ENCODE data around the gene ZNF622. TPM values are rescaled to one million over a fixed set of nuclear protein-coding genes. Genes with fewer than 3 reads are reported as not detected.
"Not testable (repeated sequence)": the region's sequence is repeated elsewhere in the genome, so short reads cannot be mapped to it uniquely, and the experiment has no call there.

ZNF622 gene
- polyA plus RNA-seq, 3 donors = 24.9 to 26.2 (median 25.5) TPM

DNA sequence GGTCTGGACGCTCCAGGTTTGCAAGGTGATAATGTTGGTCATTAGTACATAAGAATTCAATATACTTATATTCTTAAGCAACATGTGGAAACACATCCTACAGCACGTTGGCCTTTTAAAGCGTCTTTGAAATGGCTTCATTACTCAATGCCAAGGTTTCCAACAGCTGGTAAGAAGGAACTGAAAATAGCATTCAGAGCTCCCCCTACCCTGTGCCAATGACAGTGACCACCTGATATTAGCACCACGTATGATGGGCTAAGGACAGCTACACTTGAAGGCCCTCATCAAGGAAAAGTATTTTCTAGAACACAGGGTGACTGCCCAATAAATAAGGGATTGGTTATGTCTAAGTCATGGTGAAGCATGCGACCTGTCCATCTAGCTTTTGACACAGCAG is 9.9 kb downstream of the ZNF622 start:
- DNase-seq (ENCODE audit: extremely low read depth in 1 of 11, low read depth in 9 of 11, low spot score in 4 of 11) = no peak

DNA sequence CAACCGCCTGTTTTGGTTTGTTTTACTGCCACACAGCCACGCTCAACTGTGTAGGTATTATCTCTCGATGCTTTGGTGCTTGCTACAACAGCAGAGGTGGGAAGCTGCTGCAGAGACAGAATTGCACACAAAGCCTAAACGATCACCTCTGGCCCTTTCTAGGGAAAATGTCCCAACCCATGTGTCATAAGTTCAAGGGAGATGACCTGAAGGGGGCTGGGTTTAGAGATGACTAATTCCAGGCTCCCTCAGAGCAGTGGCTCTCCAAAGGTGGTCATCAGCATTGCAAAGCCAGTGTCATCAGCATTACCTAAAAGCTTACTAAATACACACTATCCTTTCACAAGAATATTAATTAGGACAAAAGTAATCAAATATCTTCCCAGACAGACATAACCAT is 10.9 kb downstream of the ZNF622 start:
- DNase-seq (ENCODE audit: extremely low read depth in 1 of 11, low read depth in 9 of 11, low spot score in 4 of 11) = no peak

DNA sequence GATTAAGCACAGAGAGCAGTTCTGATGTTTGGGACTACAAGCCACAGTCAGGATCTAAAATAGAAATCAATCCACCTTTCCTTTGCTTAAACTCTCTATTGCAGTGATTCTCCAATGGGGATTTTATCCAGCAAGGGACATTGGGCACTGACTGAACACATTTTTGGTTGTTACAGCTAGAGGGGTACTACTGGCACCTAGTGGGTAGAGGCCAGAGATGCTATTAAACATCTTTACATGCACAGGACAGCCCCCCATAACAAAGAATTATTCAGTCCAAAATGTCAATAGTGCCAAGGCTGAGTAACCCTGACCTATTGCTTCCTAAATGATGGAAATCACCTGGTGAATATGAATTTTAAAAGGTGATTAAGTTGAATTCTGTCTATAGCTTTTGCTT is 12.0 kb downstream of the ZNF622 start:
- no peak for DNase-seq (ENCODE audit: extremely low read depth in 1 of 11, low read depth in 9 of 11, low spot score in 4 of 11)

DNA sequence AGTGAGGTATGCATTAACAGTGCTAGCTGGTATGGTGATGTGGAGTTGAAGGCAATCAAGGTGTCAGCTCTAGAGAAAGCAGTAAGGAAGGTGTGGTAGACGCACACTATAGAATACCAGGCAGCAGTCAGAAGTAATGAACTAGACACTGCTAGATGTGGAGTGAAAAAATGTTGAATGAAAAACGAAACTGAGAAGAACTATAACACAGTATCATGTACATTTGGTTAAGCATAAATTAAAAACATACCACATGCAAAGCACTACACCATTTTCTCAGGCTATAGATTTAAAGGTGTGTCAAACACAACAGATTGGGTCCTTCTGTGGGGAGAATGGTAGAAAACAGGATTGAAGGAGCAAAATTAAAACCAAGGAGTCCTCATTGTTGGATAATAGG is 15.4 kb downstream of the ZNF622 start:
- no peak for DNase-seq (ENCODE audit: extremely low read depth in 1 of 11, low read depth in 9 of 11, low spot score in 4 of 11)

DNA sequence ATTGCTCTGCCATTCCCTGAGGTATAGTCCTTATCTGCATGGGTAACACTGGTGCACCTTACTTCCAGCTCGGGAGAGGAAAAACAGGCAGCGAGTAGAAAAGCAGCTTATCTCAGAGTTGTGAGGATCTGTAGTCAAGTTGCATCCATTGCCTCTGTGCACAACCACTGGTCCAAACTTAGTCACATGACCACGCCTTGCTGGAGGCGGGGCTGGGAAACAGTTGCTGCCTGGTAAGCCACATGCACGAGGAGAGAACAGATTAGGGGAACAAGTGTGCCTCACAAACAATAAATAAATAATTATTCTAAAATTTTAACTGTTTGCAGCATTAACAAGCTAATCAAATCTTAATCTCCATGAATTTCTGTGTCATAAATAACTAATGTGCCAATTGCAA is 18.6 kb downstream of the ZNF622 start:
- DNase-seq (ENCODE audit: extremely low read depth in 1 of 11, low read depth in 9 of 11, low spot score in 4 of 11) = no peak

DNA sequence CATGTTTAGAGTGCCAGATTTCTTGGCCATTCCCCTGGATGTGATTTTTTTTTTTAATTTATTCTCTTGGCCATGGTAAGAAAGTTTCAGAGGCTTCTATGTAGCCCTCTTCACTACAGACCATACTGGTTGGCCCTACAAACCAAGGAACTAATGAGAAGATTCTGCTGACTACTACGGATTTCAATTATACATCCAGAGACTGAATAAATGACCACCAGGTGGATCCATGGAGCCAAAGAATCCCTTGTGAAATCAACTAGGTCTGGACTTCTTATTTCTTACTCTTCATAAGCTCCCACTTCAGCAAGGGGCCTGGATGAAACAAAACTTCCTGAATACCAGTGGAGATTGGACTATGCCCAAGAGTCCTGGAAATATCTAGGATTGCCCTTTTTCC is 27.6 kb downstream of the ZNF622 start:
- DNase-seq (ENCODE audit: extremely low read depth in 1 of 11, low read depth in 9 of 11, low spot score in 4 of 11) = no peak

DNA sequence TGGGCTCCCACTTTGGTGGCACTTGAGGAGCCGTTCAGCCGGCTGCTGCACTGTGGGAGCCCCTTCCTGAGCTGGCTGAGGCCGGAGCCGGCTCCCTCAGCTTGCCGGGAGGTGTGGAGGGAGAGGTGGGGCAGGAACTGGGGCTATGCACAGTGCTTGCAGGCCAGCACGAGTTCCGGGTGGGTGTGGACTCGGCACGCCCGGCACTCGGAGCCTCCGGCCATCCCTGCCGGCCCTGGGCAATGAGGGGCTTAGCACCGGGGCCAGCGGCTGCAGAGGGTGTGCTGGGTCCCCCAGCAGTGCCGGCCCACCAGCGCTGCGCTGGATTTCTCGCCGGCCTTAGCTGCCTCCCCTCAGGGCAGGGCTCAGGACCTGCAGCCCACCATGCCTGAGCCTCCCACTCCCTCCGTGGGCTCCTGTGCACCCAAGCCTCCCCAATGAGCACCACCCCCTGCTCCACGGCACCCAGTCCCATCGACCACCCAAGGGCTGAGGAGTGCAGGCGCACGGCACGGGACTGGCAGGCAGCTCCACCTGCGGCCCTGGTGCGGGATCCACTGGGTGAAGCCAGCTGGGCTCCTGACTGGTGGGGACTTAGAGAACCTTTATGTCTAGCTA is 29.4 kb downstream of the ZNF622 start:
- not testable (repeated sequence) for DNase-seq (ENCODE audit: extremely low read depth in 1 of 11, low read depth in 9 of 11, low spot score in 4 of 11)

DNA sequence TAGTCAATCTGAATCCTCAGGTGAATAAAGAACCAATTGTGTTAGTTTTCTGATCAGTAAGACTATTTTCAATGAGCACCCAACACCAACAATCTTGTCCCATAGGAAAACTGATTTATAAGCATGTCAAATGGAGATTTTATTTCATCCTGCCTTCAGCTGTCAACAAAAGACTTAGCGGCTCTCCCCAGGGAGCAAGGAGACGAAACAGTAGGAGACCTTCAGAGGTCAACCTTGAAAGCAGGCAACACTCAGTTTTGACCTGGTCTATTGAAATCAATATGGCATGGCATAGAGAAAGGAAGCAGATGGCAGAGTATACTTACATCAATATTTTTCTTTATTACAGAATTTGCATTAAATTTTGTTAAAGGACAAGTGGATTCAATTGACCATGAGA is 34.1 kb downstream of the ZNF622 start:
- DNase-seq (ENCODE audit: extremely low read depth in 1 of 11, low read depth in 9 of 11, low spot score in 4 of 11) = no peak

DNA sequence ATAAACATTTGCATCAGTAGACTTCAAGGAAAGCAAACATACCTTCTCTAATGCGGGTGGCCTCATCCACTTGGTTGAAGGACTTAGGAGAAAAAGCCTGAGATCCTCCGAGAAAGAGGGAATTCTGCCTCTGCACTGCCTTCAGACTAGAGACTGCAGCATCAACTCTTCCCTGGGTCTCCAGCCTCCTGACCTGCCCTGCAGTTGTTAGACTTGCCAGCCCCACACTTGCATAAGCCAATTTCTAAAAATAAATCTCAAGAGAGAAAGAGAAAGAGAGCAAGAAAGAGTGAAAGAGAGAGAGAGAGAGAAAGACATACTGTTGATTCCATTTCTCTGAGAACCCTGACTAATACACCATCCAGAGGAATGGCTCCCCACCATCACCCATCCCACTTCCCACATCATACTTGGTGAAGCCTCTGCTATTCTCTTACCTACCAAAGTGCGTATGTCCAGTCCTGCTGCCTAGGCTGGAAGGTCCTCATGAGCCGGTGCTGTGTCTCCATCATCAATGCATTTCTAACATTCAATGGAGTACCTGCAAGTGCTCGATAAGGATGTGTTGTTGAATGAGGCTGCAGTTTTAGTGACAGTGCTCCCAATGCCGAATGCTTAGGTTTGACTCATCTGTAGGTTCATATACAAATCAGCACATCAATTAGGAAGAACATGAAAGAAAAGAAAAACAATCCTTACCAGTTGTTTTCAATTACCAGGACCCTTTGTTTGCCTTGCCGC is 35.1 kb downstream of the ZNF622 start:
- no peak for DNase-seq (ENCODE audit: extremely low read depth in 1 of 11, low read depth in 9 of 11, low spot score in 4 of 11)

DNA sequence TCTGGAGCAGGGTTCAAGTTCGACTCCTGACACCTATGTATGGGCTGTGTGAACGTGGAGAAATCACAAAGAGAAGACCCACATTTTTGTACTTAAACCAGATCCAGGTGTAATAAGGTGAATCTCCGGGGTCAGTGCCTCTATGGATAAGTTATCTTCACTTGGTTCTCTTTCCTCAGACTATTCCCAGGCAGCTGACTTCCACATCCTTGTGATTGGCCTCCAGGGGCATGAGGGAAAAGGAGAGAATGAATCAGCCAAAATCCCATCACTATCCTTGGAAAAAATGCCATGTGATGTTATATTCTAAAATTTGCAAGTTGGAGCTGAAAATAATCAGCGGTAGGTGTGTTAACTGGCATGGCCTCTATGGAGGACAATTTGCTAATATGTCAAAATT is 37.2 kb downstream of the ZNF622 start:
- no peak for DNase-seq (ENCODE audit: extremely low read depth in 1 of 11, low read depth in 9 of 11, low spot score in 4 of 11)

DNA sequence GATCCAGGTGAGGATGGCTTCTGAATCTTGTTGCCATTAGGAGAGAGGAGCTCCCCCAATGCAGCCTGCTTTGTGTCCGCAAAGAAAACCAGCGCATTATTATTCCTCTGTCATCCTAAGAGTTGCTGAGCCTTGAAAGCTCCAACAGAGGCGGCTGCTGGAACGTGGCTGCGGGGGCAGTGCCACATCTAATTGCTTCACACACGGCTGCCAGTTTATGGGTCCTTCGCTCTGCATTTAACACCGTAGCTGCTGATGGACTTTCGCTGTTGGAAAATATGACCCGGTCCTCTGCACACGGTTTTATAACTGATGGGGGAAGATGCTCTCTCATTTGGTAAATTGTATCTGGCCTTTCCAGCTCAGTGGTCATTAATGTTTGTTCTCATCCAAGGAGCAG is 38.0 kb downstream of the ZNF622 start:
- DNase-seq (ENCODE audit: extremely low read depth in 1 of 11, low read depth in 9 of 11, low spot score in 4 of 11) = peak; percentile 27 to 78 (median 61)

DNA sequence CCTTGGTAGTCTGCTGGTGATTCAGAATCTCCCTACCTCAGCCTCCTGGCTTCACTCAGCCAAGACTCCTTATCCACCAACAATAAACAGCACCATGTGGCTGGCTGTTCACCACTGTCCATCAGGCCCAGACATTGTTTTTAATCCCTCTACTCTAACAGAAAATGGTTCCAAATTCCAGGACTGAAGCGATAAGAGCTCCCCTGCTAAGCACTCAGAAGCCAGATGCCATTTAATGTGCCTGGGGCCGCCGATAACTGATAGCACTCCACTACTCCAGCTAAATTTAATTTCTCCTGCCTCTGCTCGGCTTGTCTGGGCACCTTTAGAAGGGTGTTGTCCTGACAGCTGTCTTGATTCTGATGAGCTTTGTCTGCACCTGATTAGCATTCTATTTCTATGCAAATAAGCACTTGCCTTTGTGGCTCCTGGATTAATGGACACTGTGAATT is 47.1 kb downstream of the ZNF622 start:
- DNase-seq (ENCODE audit: extremely low read depth in 1 of 11, low read depth in 9 of 11, low spot score in 4 of 11) = no peak

DNA sequence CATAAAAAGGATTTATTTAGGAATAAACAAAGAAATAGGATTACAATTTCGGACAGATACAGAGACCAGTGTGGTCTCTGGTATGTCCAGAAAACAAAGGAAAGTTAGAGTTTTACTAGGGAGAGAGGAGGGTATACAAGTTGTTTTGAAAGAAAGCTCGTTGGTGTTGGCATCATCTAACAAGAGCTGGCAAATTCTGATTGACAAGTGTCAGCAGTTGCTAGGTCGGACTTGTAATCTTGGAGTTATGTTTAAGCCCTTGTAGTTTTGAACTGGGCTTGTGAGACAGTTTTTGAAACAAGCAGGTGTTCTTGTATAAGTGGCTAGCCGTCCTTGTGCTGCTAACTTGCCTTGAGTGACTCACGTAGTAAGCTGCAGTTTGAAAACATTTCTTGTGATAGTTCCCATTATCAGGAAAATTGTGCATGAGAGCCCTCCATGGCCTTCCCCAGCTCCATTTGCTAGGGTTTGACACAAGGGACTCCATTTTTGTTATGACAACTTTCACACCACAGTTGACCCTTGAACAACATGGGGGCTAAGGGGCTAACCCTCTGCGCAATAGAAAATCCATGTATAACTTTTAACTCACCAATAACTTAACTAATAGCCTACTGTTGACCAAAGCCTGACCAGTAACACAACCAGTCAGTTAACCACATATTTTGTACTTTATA is 48.1 kb downstream of the ZNF622 start:
- DNase-seq (ENCODE audit: extremely low read depth in 1 of 11, low read depth in 9 of 11, low spot score in 4 of 11) = no peak

DNA sequence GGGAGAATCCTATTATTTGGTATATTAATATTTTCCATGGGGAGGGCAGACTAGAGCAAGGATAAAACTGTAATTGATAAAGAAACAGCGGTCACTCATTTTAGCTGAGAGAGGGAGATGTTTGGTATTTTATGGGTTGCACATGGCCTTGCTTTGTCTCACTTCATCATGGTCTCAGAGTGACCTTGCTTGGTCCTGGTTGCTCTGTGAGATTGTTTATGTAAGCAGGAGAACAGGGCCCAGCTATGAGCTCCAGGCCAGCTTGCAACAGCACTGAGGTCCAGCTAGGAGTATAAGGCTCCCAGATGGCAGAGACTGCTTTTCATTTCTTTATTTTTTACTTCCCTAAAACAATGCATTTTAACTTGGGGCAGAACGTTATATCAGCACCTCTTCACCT is 50.7 kb downstream of the ZNF622 start:
- no peak for DNase-seq (ENCODE audit: extremely low read depth in 1 of 11, low read depth in 9 of 11, low spot score in 4 of 11)

DNA sequence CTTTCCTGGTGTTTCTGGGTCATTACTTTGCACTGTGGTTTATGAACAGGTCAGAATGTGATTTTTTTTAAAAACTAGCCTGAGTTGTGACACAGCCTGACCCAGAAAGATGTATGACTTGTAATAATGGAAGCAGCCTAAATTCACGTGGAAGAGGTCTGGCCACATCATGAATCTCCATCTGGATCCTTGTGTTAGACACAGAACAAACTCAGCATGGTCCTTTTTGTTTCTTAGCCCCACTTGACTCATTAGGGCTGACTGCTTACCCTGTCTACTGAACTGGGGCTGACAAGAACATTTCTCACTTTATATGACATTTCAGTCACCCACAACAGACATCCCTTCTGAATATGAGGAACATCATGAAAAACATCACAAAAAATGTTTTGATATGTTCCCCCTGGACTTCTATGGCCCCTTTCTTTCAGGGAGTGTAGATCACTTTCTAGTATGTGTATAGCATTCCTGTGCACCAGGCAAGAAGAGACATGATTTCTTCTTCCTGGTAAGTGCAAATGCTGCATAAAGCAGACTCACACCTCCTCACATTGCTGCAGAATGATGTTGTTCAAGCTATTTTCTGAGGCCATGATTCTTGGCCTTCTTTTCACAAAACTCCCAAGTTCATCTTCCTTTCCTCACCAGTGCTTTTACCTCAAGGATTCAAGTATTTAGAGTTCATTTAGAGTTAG is 52.3 kb downstream of the ZNF622 start:
- no peak for DNase-seq (ENCODE audit: extremely low read depth in 1 of 11, low read depth in 9 of 11, low spot score in 4 of 11)

DNA sequence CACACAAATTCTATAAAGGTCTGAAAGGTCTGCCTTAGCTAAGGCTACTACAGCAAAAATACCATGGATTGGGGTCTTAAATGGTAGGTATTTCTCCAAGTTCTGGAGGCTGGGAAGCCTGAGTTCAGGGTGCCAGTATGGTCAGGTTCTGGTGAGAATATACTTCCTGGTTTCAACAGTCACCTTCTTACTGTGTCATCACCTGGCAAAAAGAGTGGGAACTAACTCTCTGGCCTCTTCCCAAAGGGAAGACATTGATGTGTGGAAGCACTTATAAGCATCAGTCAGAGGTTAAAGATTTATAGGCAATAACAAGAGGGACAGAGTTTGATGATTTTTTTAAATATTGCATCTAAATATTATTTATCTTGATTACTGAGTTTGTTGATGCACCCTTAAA is 53.0 kb downstream of the ZNF622 start:
- DNase-seq (ENCODE audit: extremely low read depth in 1 of 11, low read depth in 9 of 11, low spot score in 4 of 11) = no peak

DNA sequence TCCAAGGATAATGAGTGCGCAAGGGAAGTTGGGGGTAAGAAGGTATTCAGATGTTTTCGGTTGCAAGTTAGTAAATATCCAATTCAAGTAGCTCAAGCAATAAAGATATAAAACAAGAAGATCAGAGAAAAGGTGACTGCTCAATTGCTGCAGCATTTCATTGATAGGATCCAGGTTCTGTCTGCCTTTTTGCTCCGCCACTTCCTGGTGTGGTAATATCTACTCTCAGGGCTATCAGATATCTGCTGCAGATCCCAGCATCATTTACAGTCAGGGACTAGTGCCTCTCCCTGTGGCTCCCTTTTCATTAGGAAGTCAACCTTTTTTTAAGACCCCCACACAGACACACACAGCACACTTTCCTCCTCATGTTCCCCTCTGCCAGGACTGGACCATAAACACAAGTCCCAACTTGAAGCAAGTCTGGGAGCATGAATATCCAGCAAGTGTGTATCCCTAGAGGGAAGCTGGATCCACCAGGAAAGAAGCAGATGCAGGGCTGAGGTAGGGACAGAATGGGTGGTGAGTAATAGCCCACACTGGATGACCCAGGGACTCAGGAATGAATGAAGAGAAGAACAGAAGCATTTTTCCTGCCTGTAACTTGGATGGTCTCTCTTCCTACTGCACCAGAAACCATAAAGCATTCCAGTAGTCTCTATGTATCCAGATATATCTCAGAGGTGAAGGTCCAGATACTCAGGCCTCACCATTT is 53.7 kb downstream of the ZNF622 start:
- no peak for DNase-seq (ENCODE audit: extremely low read depth in 1 of 11, low read depth in 9 of 11, low spot score in 4 of 11)

DNA sequence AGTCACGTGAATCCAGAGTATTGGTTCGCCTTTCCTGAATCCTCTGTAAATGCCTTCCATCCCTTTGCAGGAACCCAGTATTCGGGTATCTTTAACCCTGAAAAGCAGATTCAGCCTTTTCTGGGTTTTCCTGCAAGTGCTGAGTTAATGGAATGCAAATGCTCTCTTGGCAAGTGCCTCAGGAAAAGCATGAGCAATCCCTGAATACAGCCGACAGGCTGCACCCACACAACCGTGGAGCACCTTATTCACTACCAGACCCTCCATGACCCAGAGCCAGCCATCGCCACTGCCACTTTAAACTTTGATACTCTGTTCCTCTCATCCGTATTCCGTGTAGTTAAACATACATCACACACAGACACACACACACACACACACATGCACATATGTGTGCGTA is 54.4 kb downstream of the ZNF622 start:
- DNase-seq (ENCODE audit: extremely low read depth in 1 of 11, low read depth in 9 of 11, low spot score in 4 of 11) = no peak

DNA sequence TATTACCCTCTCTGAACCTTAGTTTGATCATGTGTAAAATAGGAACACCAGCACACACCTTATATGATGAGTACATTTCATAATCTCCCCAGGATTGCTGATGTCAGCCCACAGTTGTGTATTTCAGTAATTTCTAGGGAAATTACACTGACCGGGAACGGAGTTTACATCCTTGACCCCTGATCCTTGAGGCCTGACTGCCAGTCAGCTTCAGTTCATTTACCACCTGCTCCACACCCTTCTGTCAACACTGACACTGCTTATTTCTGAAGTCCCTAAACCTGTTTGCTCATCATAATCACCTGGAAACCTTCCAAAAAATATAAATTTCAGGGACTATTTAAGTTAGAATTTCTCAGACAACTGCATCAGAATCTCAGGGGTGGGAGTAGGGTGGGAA is 55.3 kb downstream of the ZNF622 start:
- no peak for DNase-seq (ENCODE audit: extremely low read depth in 1 of 11, low read depth in 9 of 11, low spot score in 4 of 11)

Measured in renal cortex interstitium (tissue), 11 donors.